D721Med (cell line): ENCODE measurements around the gene P2RY11.

Source experiments
- DNase-seq: peaks from one replicate; pipeline ENCODE4 v3.0.0; 2011; ENCODE audit warnings: low spot score; ENCODE audit not compliant: insufficient read length
- FAIRE-seq: peaks from 2 replicates; lab custom pipeline; 2011; peaks lifted over from hg19 to GRCh38; lab: Jason Lieb, UNC
- TF ChIP-seq, protein P1 (sequence below): IDR thresholded peaks from 2 replicates; pipeline ENCODE4 v1.5.1; 2012; ENCODE audit warnings: mild to moderate bottlenecking, control low read depth; ENCODE audit not compliant: insufficient read depth; ENCODE audit errors: missing control alignments

The P2RY11 gene

DNA sequence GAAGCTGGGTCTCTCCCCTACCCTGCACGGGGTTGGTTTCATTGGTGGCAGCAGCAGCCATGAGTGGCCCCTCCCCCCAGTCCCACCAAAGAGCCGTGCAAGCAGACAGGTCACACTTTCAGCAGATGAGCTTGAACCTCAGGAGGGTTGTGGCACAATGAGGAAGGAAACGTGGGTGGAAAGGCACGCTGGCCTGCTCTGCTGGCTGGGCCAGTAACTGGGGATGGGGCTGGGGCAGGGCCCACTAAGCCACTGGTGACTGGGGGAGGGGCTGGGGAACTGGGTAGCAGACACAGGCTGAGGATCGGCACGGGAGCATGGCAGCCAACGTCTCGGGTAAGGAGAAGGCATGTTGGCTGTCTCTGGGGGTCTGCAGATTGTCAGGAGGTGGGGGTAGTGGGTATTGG, at the start of gene P2RY11:
P2RY11 (plus strand) TSS at position 289 of the 407 bp plus-strand sequence; CDS start at position 318, 29 bp downstream.
- DNase-seq (peak; percentile 6), FAIRE-seq (no peak)
- TF ChIP-seq, protein P1, sequence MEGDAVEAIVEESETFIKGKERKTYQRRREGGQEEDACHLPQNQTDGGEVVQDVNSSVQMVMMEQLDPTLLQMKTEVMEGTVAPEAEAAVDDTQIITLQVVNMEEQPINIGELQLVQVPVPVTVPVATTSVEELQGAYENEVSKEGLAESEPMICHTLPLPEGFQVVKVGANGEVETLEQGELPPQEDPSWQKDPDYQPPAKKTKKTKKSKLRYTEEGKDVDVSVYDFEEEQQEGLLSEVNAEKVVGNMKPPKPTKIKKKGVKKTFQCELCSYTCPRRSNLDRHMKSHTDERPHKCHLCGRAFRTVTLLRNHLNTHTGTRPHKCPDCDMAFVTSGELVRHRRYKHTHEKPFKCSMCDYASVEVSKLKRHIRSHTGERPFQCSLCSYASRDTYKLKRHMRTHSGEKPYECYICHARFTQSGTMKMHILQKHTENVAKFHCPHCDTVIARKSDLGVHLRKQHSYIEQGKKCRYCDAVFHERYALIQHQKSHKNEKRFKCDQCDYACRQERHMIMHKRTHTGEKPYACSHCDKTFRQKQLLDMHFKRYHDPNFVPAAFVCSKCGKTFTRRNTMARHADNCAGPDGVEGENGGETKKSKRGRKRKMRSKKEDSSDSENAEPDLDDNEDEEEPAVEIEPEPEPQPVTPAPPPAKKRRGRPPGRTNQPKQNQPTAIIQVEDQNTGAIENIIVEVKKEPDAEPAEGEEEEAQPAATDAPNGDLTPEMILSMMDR: no peak

- TF ChIP-seq, protein P1: no peak
- FAIRE-seq: no peak
- no peak for DNase-seq
Observed at GRCh38 chr19:10061717-10062310, 49.7 kb upstream of the P2RY11 start.

DNA sequence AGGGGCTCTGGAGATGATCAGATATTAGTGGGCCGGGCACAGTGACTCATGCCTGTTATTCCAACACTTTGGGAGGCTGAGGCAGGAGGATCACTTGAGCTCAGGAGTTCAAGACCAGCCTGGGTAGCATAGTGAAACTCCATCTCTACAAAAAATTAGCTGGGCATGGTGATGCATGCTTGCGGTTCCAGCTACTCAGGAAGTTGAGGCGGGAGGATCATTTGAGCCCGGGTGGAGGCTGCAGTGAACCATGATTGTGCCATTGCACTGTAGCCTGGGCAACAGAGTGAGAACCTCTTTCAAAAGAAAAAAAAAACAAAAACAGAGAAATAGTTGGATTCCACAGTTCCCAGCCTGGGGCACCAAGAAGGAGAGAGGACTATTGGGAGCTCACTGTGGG, 43.3 kb upstream of the P2RY11 start:
- TF ChIP-seq, protein P1: no peak
- DNase-seq: no peak
- no peak for FAIRE-seq

DNA sequence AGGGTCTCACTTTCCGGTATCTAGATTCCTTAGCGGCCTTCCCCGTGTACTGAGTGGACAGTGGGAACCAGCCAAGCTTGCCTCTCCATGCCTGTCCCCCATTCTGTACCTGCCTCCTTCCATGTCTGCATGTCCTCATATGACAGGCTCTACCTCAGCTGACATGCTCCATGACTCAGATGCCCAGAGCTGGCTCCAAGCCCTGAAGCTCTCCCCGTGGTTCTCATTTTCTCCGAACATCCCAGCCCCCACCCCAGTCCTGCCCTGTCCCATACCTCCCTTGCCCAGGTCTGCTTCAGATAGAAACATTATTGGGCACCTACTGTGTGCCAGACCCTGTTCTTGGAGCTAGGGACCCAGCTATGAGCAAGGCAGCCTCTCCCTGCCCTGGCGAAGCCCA, 42.4 kb upstream of the P2RY11 start:
- DNase-seq (no peak), FAIRE-seq (no peak)
- TF ChIP-seq, protein P1: no peak

- TF ChIP-seq, protein P1: no peak
- DNase-seq: no peak
- no peak for FAIRE-seq
Observed at GRCh38 chr19:10070730-10071446, 40.6 kb upstream of the P2RY11 start.

DNA sequence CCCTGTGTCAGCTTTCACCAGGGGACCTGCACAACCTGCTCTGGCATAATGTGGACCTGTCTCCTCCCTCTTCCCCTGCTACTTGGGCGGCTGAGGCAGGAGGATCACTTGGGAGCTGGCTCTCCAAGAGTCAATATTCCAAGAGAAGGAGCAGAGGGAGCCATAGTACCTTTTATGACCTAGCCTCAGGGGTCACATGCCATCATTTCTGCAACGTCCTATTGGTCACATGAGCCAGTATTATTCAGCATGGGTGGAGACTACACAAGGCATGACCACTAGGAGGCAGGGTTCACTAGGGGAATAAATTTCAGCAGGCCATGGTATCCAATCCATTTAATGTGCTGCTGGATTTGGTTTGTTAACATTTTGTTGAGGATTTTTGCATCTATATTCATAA, 37.3 kb upstream of the P2RY11 start:
- no peak for DNase-seq
- FAIRE-seq: no peak
- TF ChIP-seq, protein P1: peak; percentile 29

DNA sequence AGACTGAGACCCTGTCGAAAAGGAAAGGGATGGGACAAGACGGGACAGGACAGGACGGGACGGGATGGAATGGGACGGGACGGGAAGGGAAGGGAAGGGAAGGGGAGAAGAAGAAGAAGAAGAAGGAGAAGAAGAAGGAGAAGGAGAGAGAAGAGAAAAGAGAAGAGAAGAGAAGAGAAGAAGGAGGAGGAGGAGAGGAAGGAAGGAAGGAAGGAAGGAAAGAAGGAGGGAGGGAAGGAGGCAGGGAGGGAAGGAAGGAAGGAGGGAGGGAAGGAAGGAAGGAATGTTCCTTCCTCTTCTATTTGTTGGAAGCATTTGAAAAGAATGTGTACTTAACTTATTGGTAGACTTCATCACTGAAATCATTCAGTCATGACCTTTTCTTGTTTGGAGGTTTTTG, 35.0 kb upstream of the P2RY11 start:
- DNase-seq (no peak), FAIRE-seq (no peak)
- TF ChIP-seq, protein P1: no peak
